ENCODE data around the gene SNX3.

The SNX3 gene

GRCh38 chr6:108222064-108222463 lies 38.8 kb downstream of the SNX3 start:
- no peak overlapping the region for H3K4me3 ChIP-seq (ENCODE audit: low read length)
- no peaks in the 10 kb centered on the region for H3K4me1 ChIP-seq (ENCODE audit: insufficient read depth, low read length)
- H3K27me3 ChIP-seq (ENCODE audit: insufficient read depth, low read length), result no peaks in the 10 kb centered on the region
- peaks cover 2% of the 10 kb centered on the region for H3K9me3 ChIP-seq (ENCODE audit: low read length)
- H2AFZ ChIP-seq (ENCODE audit: low read depth, low read length), result no peak overlapping the region
- H3K36me3 ChIP-seq (ENCODE audit: insufficient read depth, low read length), result peaks cover 19% of the 10 kb centered on the region

- Histone ChIP-seq H3K4me3 (ENCODE audit: low read length) (no peak overlapping the region), H3K36me3 (ENCODE audit: insufficient read depth, low read length) (peaks cover 11% of the 10 kb centered on the region), H3K9me3 (ENCODE audit: low read length) (no peaks in the 10 kb centered on the region), H3K4me1 (ENCODE audit: insufficient read depth, low read length) (no peaks in the 10 kb centered on the region), H3K27me3 (ENCODE audit: insufficient read depth, low read length) (no peaks in the 10 kb centered on the region), H2AFZ (ENCODE audit: low read depth, low read length) (no peak overlapping the region)
These were observed 49.2 kb downstream of the SNX3 start for GRCh38 chr6:108211671-108212070.

GRCh38 chr6:108210556-108210955 lies 50.3 kb downstream of the SNX3 start:
- H2AFZ ChIP-seq (ENCODE audit: low read depth, low read length), result no peak overlapping the region
- no peaks in the 10 kb centered on the region for H3K27me3 ChIP-seq (ENCODE audit: insufficient read depth, low read length)
- H3K4me1 ChIP-seq (ENCODE audit: insufficient read depth, low read length), result no peaks in the 10 kb centered on the region
- H3K4me3 ChIP-seq (ENCODE audit: low read length), result no peak overlapping the region
- no peaks in the 10 kb centered on the region for H3K9me3 ChIP-seq (ENCODE audit: low read length)
- peaks cover 10% of the 10 kb centered on the region for H3K36me3 ChIP-seq (ENCODE audit: insufficient read depth, low read length)

GRCh38 chr6:108209738-108210137 lies 51.1 kb downstream of the SNX3 start:
- H3K27me3 ChIP-seq (ENCODE audit: insufficient read depth, low read length), result no peaks in the 10 kb centered on the region
- no peak overlapping the region for H2AFZ ChIP-seq (ENCODE audit: low read depth, low read length)
- no peaks in the 10 kb centered on the region for H3K9me3 ChIP-seq (ENCODE audit: low read length)
- H3K4me1 ChIP-seq (ENCODE audit: insufficient read depth, low read length), result no peaks in the 10 kb centered on the region
- peaks cover 10% of the 10 kb centered on the region for H3K36me3 ChIP-seq (ENCODE audit: insufficient read depth, low read length)
- H3K4me3 ChIP-seq (ENCODE audit: low read length), result no peak overlapping the region

GRCh38 chr6:108207013-108207412 lies 53.8 kb downstream of the SNX3 start:
- no peak overlapping the region for H3K4me3 ChIP-seq (ENCODE audit: low read length)
- H3K36me3 ChIP-seq (ENCODE audit: insufficient read depth, low read length), result peaks cover 8% of the 10 kb centered on the region
- H3K4me1 ChIP-seq (ENCODE audit: insufficient read depth, low read length), result peaks cover 15% of the 10 kb centered on the region
- no peaks in the 10 kb centered on the region for H3K9me3 ChIP-seq (ENCODE audit: low read length)
- H2AFZ ChIP-seq (ENCODE audit: low read depth, low read length), result no peak overlapping the region
- no peaks in the 10 kb centered on the region for H3K27me3 ChIP-seq (ENCODE audit: insufficient read depth, low read length)

- Histone ChIP-seq H3K27me3 (ENCODE audit: insufficient read depth, low read length) (no peaks in the 10 kb centered on the region), H2AFZ (ENCODE audit: low read depth, low read length) (peak overlapping the region; percentile 30), H3K36me3 (ENCODE audit: insufficient read depth, low read length) (no peaks in the 10 kb centered on the region), H3K4me1 (ENCODE audit: insufficient read depth, low read length) (peaks cover 15% of the 10 kb centered on the region), H3K4me3 (ENCODE audit: low read length) (no peak overlapping the region), H3K9me3 (ENCODE audit: low read length) (no peaks in the 10 kb centered on the region)
These were observed 57.4 kb downstream of the SNX3 start for GRCh38 chr6:108203189-108204112.

GRCh38 chr6:108200631-108201030 lies 60.2 kb downstream of the SNX3 start:
- Histone ChIP-seq H3K4me3 (ENCODE audit: low read length) (no peak overlapping the region), H3K9me3 (ENCODE audit: low read length) (no peaks in the 10 kb centered on the region), H3K36me3 (ENCODE audit: insufficient read depth, low read length) (no peaks in the 10 kb centered on the region), H2AFZ (ENCODE audit: low read depth, low read length) (no peak overlapping the region), H3K27me3 (ENCODE audit: insufficient read depth, low read length) (no peaks in the 10 kb centered on the region), H3K4me1 (ENCODE audit: insufficient read depth, low read length) (peaks cover 15% of the 10 kb centered on the region)

- Histone ChIP-seq H3K4me3 (ENCODE audit: low read length) (no peak overlapping the region), H3K27me3 (ENCODE audit: insufficient read depth, low read length) (no peaks in the 10 kb centered on the region), H3K9me3 (ENCODE audit: low read length) (no peaks in the 10 kb centered on the region), H3K36me3 (ENCODE audit: insufficient read depth, low read length) (no peaks in the 10 kb centered on the region), H3K4me1 (ENCODE audit: insufficient read depth, low read length) (peaks cover 15% of the 10 kb centered on the region), H2AFZ (ENCODE audit: low read depth, low read length) (no peak overlapping the region)
These were observed 60.7 kb downstream of the SNX3 start for GRCh38 chr6:108200186-108200585.

GRCh38 chr6:108198761-108199498 lies 61.9 kb downstream of the SNX3 start:
- Histone ChIP-seq H3K27me3 (ENCODE audit: insufficient read depth, low read length) (no peaks in the 10 kb centered on the region), H3K36me3 (ENCODE audit: insufficient read depth, low read length) (no peaks in the 10 kb centered on the region), H2AFZ (ENCODE audit: low read depth, low read length) (no peak overlapping the region), H3K9me3 (ENCODE audit: low read length) (no peaks in the 10 kb centered on the region), H3K4me1 (ENCODE audit: insufficient read depth, low read length) (peaks cover 14% of the 10 kb centered on the region), H3K4me3 (ENCODE audit: low read length) (no peak overlapping the region)

- Histone ChIP-seq H3K27me3 (ENCODE audit: insufficient read depth, low read length) (no peaks in the 10 kb centered on the region), H2AFZ (ENCODE audit: low read depth, low read length) (no peak overlapping the region), H3K4me1 (ENCODE audit: insufficient read depth, low read length) (no peaks in the 10 kb centered on the region), H3K9me3 (ENCODE audit: low read length) (no peaks in the 10 kb centered on the region), H3K36me3 (ENCODE audit: insufficient read depth, low read length) (no peaks in the 10 kb centered on the region), H3K4me3 (ENCODE audit: low read length) (no peak overlapping the region)
These were observed 65.6 kb downstream of the SNX3 start for GRCh38 chr6:108195209-108195608.

- Histone ChIP-seq H3K4me3 (ENCODE audit: low read length) (no peak overlapping the region), H3K27me3 (ENCODE audit: insufficient read depth, low read length) (no peaks in the 10 kb centered on the region), H3K36me3 (ENCODE audit: insufficient read depth, low read length) (no peaks in the 10 kb centered on the region), H3K4me1 (ENCODE audit: insufficient read depth, low read length) (no peaks in the 10 kb centered on the region), H2AFZ (ENCODE audit: low read depth, low read length) (no peak overlapping the region), H3K9me3 (ENCODE audit: low read length) (no peaks in the 10 kb centered on the region)
These were observed 66.3 kb downstream of the SNX3 start for GRCh38 chr6:108194503-108194902.

GRCh38 chr6:108193835-108194234 lies 67.0 kb downstream of the SNX3 start:
- no peak overlapping the region for H3K4me3 ChIP-seq (ENCODE audit: low read length)

GRCh38 chr6:108193131-108193530 lies 67.7 kb downstream of the SNX3 start:
- no peaks in the 10 kb centered on the region for H3K27me3 ChIP-seq (ENCODE audit: insufficient read depth, low read length)
- no peak overlapping the region for H2AFZ ChIP-seq (ENCODE audit: low read depth, low read length)
- H3K4me1 ChIP-seq (ENCODE audit: insufficient read depth, low read length), result no peaks in the 10 kb centered on the region
- no peak overlapping the region for H3K4me3 ChIP-seq (ENCODE audit: low read length)
- H3K9me3 ChIP-seq (ENCODE audit: low read length), result no peaks in the 10 kb centered on the region
- no peaks in the 10 kb centered on the region for H3K36me3 ChIP-seq (ENCODE audit: insufficient read depth, low read length)

More at GRCh38 chr6:108193835-108194234, 67.0 kb downstream of the SNX3 start:
- Histone ChIP-seq H3K36me3 (ENCODE audit: insufficient read depth, low read length) (no peaks in the 10 kb centered on the region), H3K27me3 (ENCODE audit: insufficient read depth, low read length) (no peaks in the 10 kb centered on the region), H3K9me3 (ENCODE audit: low read length) (no peaks in the 10 kb centered on the region), H3K4me1 (ENCODE audit: insufficient read depth, low read length) (no peaks in the 10 kb centered on the region), H2AFZ (ENCODE audit: low read depth, low read length) (no peak overlapping the region)
